Activated CD4-positive, alpha-beta T cell treated with anti-CD3 and anti-CD28 coated beads, Interleukin-2, Interleukin-4, amounts not matched to agents 100 ng/mL and 50 ng/mL, durations not matched to agents 16 hours and 8 hours (primary cell): Measurements from ENCODE around the gene TEX261.
A peak's percentile ranks its signal among the peaks of the same experiment; 100 is the strongest.
"Not testable (repeated sequence)": the region's sequence is repeated elsewhere in the genome, so short reads cannot be mapped to it uniquely, and the experiment has no call there.

ENCODE experiments used
- DNase-seq: peaks from one replicate; pipeline ENCODE4 v3.0.0-alpha.2; 2020; ENCODE audit warnings: low spot score

TEX261 gene

GRCh38 chr2:70994699-70995425 is at the start of gene TEX261:
TSS of gene TEX261 (minus strand) at chr2:70994873. CDS start at chr2:70994757, 116 bp downstream.
- peak; percentile 92 for DNase-seq

GRCh38 chr2:71043531-71044407 is 49.1 kb upstream of the TEX261 start:
- peak; percentile 11 for DNase-seq

DNA sequence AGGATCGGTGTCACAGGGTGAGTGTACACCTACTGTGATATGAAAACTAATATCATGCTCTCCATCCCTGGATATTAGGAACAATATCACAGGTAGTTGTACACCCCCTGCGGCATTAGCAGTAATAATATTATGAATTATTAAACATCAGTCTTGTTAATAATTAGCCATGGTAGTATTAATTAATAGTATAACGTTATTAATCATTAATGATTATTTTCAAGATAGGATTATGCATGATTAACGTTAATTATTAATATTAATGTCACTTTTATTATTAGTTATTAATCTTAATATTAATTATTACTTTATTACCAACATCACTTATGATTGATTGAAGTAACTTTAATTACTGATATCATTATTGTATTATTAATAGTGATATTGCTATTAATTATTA is 47.6 kb upstream of the TEX261 start:
- DNase-seq, result no peak

GRCh38 chr2:71036296-71036695 is 41.6 kb upstream of the TEX261 start:
- DNase-seq, result not testable (repeated sequence)

- peak; percentile 72 for DNase-seq
Observed at GRCh38 chr2:71023553-71024243, 29.0 kb upstream of the TEX261 start.

- not testable (repeated sequence) for DNase-seq
Observed at GRCh38 chr2:71021394-71021793, 26.7 kb upstream of the TEX261 start.

DNA sequence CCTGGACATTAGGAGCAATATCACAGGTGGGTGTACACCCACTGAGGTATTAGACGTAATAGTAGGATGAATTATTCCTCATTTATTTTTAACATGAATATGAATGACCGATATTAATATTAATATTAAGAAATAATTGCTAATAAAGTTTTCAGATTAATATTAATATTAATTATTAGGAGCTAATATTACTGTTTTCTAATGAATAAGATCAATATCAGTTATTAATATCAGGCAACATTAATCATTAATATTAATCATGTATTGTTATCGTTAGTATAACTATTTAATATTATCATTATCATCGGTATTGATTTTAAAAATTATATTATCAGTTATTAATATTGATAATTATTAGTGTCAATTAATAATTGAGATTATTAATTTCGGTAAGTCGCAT is 25.3 kb upstream of the TEX261 start:
- DNase-seq, result not testable (repeated sequence)

DNA sequence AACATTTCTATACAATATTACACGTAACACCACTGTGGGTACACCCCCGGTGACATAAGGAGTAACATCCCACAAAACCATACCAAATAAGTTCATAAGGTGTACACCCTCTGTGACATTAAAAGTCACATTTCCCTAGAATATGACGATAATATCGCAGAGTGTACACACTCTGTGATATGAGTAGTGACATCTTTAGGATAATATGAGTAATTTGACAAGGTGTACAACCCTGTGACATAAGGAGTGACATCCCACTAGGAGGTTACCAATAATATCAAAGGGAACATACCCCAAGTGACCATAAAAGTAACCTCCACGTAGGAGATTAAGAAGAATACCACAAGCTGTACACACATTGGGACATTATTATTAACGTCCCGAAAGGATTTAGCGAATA is 24.0 kb upstream of the TEX261 start:
- DNase-seq, result no peak

- not testable (repeated sequence) for DNase-seq
Observed at GRCh38 chr2:71011786-71012185, 17.1 kb upstream of the TEX261 start.

DNA sequence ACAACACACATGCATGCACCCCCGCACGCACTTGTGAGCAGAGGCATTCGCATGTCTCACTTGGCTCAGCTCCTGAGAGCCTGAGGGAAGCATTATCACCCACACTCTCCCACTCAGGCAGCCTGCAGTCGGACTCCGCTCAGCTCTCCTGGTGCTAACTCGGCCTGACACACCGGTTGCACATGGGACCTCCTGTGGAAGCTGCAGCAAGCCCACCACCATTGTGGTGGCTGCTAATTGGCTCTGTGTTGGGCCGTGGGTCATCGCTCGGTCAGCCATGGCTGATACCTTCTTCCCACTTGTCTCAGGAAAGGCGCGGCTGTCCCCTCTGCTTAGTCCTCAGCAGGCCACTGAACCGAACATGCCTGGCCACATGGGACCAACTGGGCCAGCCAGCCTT is 13.7 kb upstream of the TEX261 start:
- DNase-seq, result no peak

GRCh38 chr2:71006955-71007799 is 12.5 kb upstream of the TEX261 start:
- no peak for DNase-seq

- DNase-seq, result no peak
Observed at GRCh38 chr2:71006323-71006722, 11.7 kb upstream of the TEX261 start.

GRCh38 chr2:71005271-71006202 is 10.9 kb upstream of the TEX261 start:
- DNase-seq, result no peak

GRCh38 chr2:71004857-71005256 is 10.2 kb upstream of the TEX261 start:
- DNase-seq, result no peak

- DNase-seq, result no peak
Observed at GRCh38 chr2:71003966-71004755, 9.5 kb upstream of the TEX261 start.

GRCh38 chr2:71003396-71003795 is 8.7 kb upstream of the TEX261 start:
- DNase-seq, result no peak

DNA sequence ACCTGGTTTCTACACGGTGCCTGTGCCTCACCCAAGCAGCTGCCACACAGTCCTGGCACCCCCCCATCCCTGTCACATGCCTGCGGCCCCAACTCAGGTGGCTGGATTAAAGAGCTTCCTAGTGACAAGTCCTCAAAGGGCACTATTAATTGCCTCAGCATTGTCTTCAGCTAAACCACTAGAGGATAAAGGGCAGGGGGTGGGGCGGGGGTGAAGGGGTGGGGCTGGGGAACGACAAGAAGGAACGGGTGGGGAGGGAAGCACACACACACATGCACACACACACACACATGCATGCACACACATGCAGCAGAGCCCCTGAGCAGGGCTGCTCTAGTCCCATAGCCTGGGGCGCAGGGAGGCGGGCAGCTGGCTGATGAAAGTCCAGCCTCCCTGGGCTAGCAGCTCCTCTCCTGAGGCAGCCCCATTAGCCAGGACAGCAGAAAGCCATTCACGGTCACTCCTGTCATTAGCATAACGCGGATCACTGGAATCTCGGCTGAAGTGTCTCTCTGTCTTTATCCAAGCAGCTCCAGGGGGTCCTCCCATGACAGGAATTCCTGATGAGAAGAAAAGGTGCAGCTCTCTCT is 7.4 kb upstream of the TEX261 start:
- no peak for DNase-seq

- no peak for DNase-seq
Observed at GRCh38 chr2:71001592-71001927, 6.9 kb upstream of the TEX261 start.

- DNase-seq, result peak; percentile 87
Observed at GRCh38 chr2:71000780-71001591, 6.3 kb upstream of the TEX261 start.
